VCaP (cell line): Measurements from ENCODE around the gene UNC93A.

Experiments used
- H3K27ac ChIP-seq: fragments of 450-650 bp; 2 replicates; pipeline ENCODE4 v1.5.1; 2017
- CTCF ChIP-seq: fragments of 450-650 bp; conservative IDR thresholded peaks from 2 replicates; pipeline ENCODE4 v1.5.1; 2017; ENCODE audit warnings: mild to moderate bottlenecking, moderate library complexity

UNC93A gene

GRCh38 chr6:167291623-167292300, 647 bp downstream of the UNC93A start:
- TF ChIP-seq CTCF = no peak
- no peak overlapping the region for H3K27ac ChIP-seq

GRCh38 chr6:167292301-167293087, 1.4 kb downstream of the UNC93A start:
- no peak overlapping the region for H3K27ac ChIP-seq
- TF ChIP-seq CTCF = no peak

GRCh38 chr6:167293088-167293589, 2.0 kb downstream of the UNC93A start:
- H3K27ac ChIP-seq = no peak overlapping the region
- no peak for TF ChIP-seq CTCF

- no peak overlapping the region for H3K27ac ChIP-seq
- TF ChIP-seq CTCF = no peak
Observed at GRCh38 chr6:167293590-167294091, 2.5 kb downstream of the UNC93A start.

GRCh38 chr6:167294241-167294640, 3.1 kb downstream of the UNC93A start:
- H3K27ac ChIP-seq = no peak overlapping the region
- no peak for TF ChIP-seq CTCF

- TF ChIP-seq CTCF = no peak
- H3K27ac ChIP-seq = no peak overlapping the region
Observed at GRCh38 chr6:167294651-167295494, 3.8 kb downstream of the UNC93A start.
